CD14-positive monocyte (primary cell): ENCODE measurements around the gene VWF. TPM values are rescaled to one million over a fixed set of nuclear protein-coding genes. Genes with fewer than 3 reads are reported as not detected.

ENCODE experiments used
- DNase-seq, 3 donors: peaks; one replicate each; pipeline ENCODE4 v3.0.0-alpha.2; 2011 to 2022
- H2AFZ ChIP-seq: 2 replicates; pipeline ENCODE4 v1.6.0; 2012; ENCODE audit warnings: mild to moderate bottlenecking, low read depth, low read length, inconsistent platforms; ENCODE audit not compliant: insufficient read depth, poor library complexity, severe bottlenecking
- H3K27ac ChIP-seq, 2 donors: 1 replicate in 1 of 2; 2 replicates in 1 of 2; pipeline ENCODE4 v1.5.1; 2012 to 2013; ENCODE audit warnings: low read length in 2 of 2, control low read depth in 1 of 2, inconsistent platforms in 1 of 2, low read depth in 1 of 2, mild to moderate bottlenecking in 1 of 2
- H3K27me3 ChIP-seq, 2 donors: one replicate each; pipeline versions ENCODE4 v1.6.0 to v1.6.1; 2011 to 2013; ENCODE audit warnings: low read length in 2 of 2; ENCODE audit not compliant: control insufficient read depth in 2 of 2, insufficient read depth in 2 of 2
- H3K36me3 ChIP-seq, 2 donors: replicated peaks in 1 of 2; 1 replicate in 1 of 2; 2 replicates in 1 of 2; pipeline versions ENCODE4 v1.5.1 to v1.6.1; 2012 to 2013; ENCODE audit warnings: low read length in 2 of 2, control low read depth in 1 of 2, inconsistent platforms in 1 of 2, mild to moderate bottlenecking in 1 of 2; ENCODE audit not compliant: insufficient read depth in 2 of 2, control insufficient read depth in 1 of 2
- H3K4me1 ChIP-seq, 2 donors: 1 replicate in 1 of 2; 2 replicates in 1 of 2; pipeline versions ENCODE4 v1.5.1 to v1.6.1; 2012 to 2013; ENCODE audit warnings: low read length in 2 of 2, control low read depth in 1 of 2, inconsistent platforms in 1 of 2, mild to moderate bottlenecking in 1 of 2, moderate library complexity in 1 of 2; ENCODE audit not compliant: insufficient read depth in 2 of 2, control insufficient read depth in 1 of 2
- H3K4me2 ChIP-seq: replicated peaks from 2 replicates; pipeline ENCODE3; 2012; ENCODE audit warnings: low read length, moderate library complexity, mild to moderate bottlenecking; ENCODE audit not compliant: poor library complexity, severe bottlenecking; ENCODE audit errors: extremely low read depth
- H3K4me3 ChIP-seq, 3 experiments: fragments of 200-600 bp in 1 of 3; sonication (generic) in 1 of 3; replicated peaks in 1 of 3; 1 replicate in 2 of 3; 2 replicates in 1 of 3; pipeline ENCODE4 v1.5.1; 2011 to 2013; ENCODE audit warnings: low read length in 3 of 3, mild to moderate bottlenecking in 3 of 3, control low read depth in 2 of 3, low read depth in 2 of 3, inconsistent platforms in 1 of 3, moderate library complexity in 1 of 3
- H3K79me2 ChIP-seq: 2 replicates; pipeline ENCODE4 v1.6.0; 2012; ENCODE audit warnings: mild to moderate bottlenecking, control low read depth, inconsistent platforms, low read length, moderate library complexity; ENCODE audit not compliant: insufficient read depth
- H3K9ac ChIP-seq: 2 replicates; pipeline ENCODE4 v1.6.0; 2017; ENCODE audit warnings: low read length, mild to moderate bottlenecking; ENCODE audit not compliant: insufficient read depth, poor library complexity, severe bottlenecking
- H3K9me3 ChIP-seq, 2 donors: replicated peaks in 1 of 2; 1 replicate in 1 of 2; 2 replicates in 1 of 2; pipeline versions ENCODE4 v1.5.1 to v1.6.1; 2012 to 2013; ENCODE audit warnings: low read length in 2 of 2, control low read depth in 1 of 2; ENCODE audit not compliant: control insufficient read depth in 1 of 2, insufficient read depth in 1 of 2
- H4K20me1 ChIP-seq: 2 replicates; pipeline ENCODE4 v1.6.0; 2012; ENCODE audit warnings: mild to moderate bottlenecking, low read length, control low read depth, moderate library complexity; ENCODE audit not compliant: insufficient read depth
- H3K27ac Mint-ChIP-seq, 7 donors: one replicate each; pipeline ENCODE4 v1.8.0; 2020; ENCODE audit warnings: mild to moderate bottlenecking in 7 of 7, mixed read lengths in 7 of 7, moderate library complexity in 6 of 7, inconsistent platforms in 2 of 7
- H3K27me3 Mint-ChIP-seq, 3 donors: one replicate each; pipeline ENCODE4 v1.8.0; 2021 to 2022; ENCODE audit warnings: low read depth in 3 of 3, mild to moderate bottlenecking in 3 of 3, mixed read lengths in 3 of 3, moderate library complexity in 3 of 3, inconsistent platforms in 1 of 3
- H3K36me3 Mint-ChIP-seq, 2 donors: one replicate each; pipeline ENCODE4 v1.8.0; 2020; ENCODE audit warnings: mixed read lengths in 2 of 2, inconsistent platforms in 1 of 2, mild to moderate bottlenecking in 1 of 2
- H3K4me1 Mint-ChIP-seq: one replicate; pipeline ENCODE4 v1.8.0; 2020; ENCODE audit warnings: mild to moderate bottlenecking, mixed read lengths
- H3K4me3 Mint-ChIP-seq, 2 donors: one replicate each; pipeline ENCODE4 v1.8.0; 2020; ENCODE audit warnings: mild to moderate bottlenecking in 2 of 2, mixed read lengths in 2 of 2, moderate library complexity in 1 of 2
- H3K9me3 Mint-ChIP-seq, 7 donors: one replicate each; pipeline ENCODE4 v1.8.0; 2020 to 2022; ENCODE audit warnings: mixed read lengths in 7 of 7, mild to moderate bottlenecking in 6 of 7, moderate library complexity in 6 of 7, inconsistent platforms in 2 of 7
- WGBS: methylation state at CpG from one replicate; pipeline ENCODE4 v1.1.5; 2013; ENCODE audit warnings: missing lambda C conversion rate; ENCODE audit not compliant: insufficient coverage; 5-methylcytosine and 5-hydroxymethylcytosine counted together
- intact Hi-C, 2 donors: fragments of 100-400 bp; cut with micrococcal nuclease; formaldehyde crosslinking; loops; one replicate each; pipeline versions ENCODE4 v1.15.0 to v1.15.1; 2023
- polyA plus RNA-seq, 3 donors: library from polyadenylated mRNA; depleted of rRNA in 1 of 3; unstranded in 2 of 3; stranded (reverse) in 1 of 3; fragments of 300-500 nt in 2 of 3; fragments of >200 nt in 1 of 3; fragmentation: Illumina TruSeq in 2 of 3; gene quantifications; 1 replicate in 2 of 3; 2 replicates in 1 of 3; pipeline ENCODE4 v1.2.3, GENCODE V29; 2012 to 2021
- TF ChIP-seq, protein P1 (sequence below): fragments of 200-600 bp; IDR thresholded peaks from one replicate; pipeline ENCODE4 v1.8.0; 2022; ENCODE audit warnings: antibody characterized with exemption, mild to moderate bottlenecking

Gene VWF
- polyA plus RNA-seq, 3 donors: 0.17 to 0.49 (median 0.48) TPM

DNA sequence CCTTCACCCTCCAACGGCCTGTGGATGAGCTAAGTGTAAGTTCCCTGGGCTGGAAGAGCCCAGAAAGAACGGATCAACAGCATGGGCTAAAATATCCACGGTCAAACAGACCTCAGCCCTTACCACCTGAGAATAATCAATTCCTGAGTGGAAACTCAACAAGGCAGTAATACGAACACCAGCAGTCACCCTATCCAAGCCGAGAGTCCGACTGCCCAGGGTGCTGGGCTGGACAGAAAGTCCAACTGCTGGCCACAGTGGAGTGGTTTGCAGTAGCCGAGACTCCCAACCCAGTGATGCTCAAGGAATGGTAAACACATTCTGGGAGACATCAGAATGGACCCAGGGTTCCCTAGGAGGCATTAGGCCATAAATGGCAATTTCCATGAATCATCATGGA lies 216.2 kb downstream of the VWF start:
- no peaks in the 10 kb centered on the region for H3K36me3 Mint-ChIP-seq
- no peaks in the 10 kb centered on the region for H3K27me3 ChIP-seq
- H3K79me2 ChIP-seq: no peaks in the 10 kb centered on the region
- H3K36me3 ChIP-seq: no peaks in the 10 kb centered on the region
- intact Hi-C loops: no loop called here
- no peak overlapping the region for H3K4me2 ChIP-seq
- no peak for DNase-seq
- peaks cover 0 to 3% (median 0%) of the 10 kb centered on the region in 7 donors for H3K9me3 Mint-ChIP-seq
- H3K27me3 Mint-ChIP-seq: peaks cover 1 to 5% (median 3%) of the 10 kb centered on the region in 3 donors
- no peaks in the 10 kb centered on the region for H3K4me1 Mint-ChIP-seq
- no peak overlapping the region for H3K27ac ChIP-seq
- H3K4me1 ChIP-seq: no peaks in the 10 kb centered on the region
- TF ChIP-seq, protein P1, sequence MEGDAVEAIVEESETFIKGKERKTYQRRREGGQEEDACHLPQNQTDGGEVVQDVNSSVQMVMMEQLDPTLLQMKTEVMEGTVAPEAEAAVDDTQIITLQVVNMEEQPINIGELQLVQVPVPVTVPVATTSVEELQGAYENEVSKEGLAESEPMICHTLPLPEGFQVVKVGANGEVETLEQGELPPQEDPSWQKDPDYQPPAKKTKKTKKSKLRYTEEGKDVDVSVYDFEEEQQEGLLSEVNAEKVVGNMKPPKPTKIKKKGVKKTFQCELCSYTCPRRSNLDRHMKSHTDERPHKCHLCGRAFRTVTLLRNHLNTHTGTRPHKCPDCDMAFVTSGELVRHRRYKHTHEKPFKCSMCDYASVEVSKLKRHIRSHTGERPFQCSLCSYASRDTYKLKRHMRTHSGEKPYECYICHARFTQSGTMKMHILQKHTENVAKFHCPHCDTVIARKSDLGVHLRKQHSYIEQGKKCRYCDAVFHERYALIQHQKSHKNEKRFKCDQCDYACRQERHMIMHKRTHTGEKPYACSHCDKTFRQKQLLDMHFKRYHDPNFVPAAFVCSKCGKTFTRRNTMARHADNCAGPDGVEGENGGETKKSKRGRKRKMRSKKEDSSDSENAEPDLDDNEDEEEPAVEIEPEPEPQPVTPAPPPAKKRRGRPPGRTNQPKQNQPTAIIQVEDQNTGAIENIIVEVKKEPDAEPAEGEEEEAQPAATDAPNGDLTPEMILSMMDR: no peak
- no peaks in the 10 kb centered on the region for H3K9me3 ChIP-seq
- no peak overlapping the region for H2AFZ ChIP-seq
- WGBS: 85% methylated on average over 4 of the region's 7 CpGs
- H4K20me1 ChIP-seq: no peaks in the 10 kb centered on the region
- H3K9ac ChIP-seq: no peak overlapping the region
- H3K4me3 ChIP-seq: no peak overlapping the region
- H3K27ac Mint-ChIP-seq: no peak overlapping the region
- no peak overlapping the region for H3K4me3 Mint-ChIP-seq

DNA sequence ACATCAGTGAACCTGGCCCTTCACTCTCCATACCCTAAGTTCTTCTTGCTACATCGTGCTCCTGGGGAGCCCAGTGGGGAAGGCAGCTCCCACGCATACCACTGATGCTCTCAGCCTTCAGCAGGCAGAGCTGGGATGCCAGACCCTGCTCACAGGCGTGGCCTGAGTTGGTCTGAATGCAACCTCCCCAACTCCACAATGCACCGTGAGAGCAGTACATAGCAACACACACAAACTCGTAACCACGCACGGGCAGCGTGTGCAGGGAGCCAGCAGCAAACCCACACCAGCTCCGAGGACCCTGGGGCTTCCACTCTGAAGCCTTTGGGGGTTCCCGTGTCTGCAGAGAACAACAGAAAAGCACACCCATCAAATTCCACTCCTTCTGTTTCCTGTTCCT lies 216.7 kb downstream of the VWF start:
- Mint-ChIP-seq H3K4me1 (no peaks in the 10 kb centered on the region), H3K9me3 (peaks cover 0 to 3% (median 0%) of the 10 kb centered on the region in 7 donors), H3K36me3 (no peaks in the 10 kb centered on the region), H3K4me3 (no peak overlapping the region), H3K27ac (no peak overlapping the region), H3K27me3 (peaks cover 1 to 5% (median 3%) of the 10 kb centered on the region in 3 donors)
- no peak overlapping the region for H3K9ac ChIP-seq
- H4K20me1 ChIP-seq: no peaks in the 10 kb centered on the region
- H2AFZ ChIP-seq: no peak overlapping the region
- no peaks in the 10 kb centered on the region for H3K79me2 ChIP-seq
- no peaks in the 10 kb centered on the region for H3K4me1 ChIP-seq
- no peaks in the 10 kb centered on the region for H3K27me3 ChIP-seq
- H3K9me3 ChIP-seq: no peaks in the 10 kb centered on the region
- H3K4me3 ChIP-seq: no peak overlapping the region
- H3K4me2 ChIP-seq: no peak overlapping the region
- TF ChIP-seq, protein P1: no peak
- intact Hi-C loops: no loop called here
- no peak overlapping the region for H3K27ac ChIP-seq
- DNase-seq: no peak
- 34% methylated on average over 10 of the region's 10 CpGs for WGBS
- H3K36me3 ChIP-seq: no peaks in the 10 kb centered on the region
